KMS-11 (cell line): ENCODE results near the gene EFL1.

Experiments used
- H2AFZ ChIP-seq: fragments of 200-600 bp; sonication (generic); 2 replicates; pipeline ENCODE4 v1.6.1; 2016; ENCODE audit warnings: antibody characterized with exemption, mixed run types, low read depth
- H3K27ac ChIP-seq: fragments of 200-600 bp; sonication (generic); 2 replicates; pipeline ENCODE4 v1.6.1; 2016; ENCODE audit warnings: mild to moderate bottlenecking, mixed run types
- H3K27me3 ChIP-seq: fragments of 200-600 bp; sonication (generic); 2 replicates; pipeline ENCODE4 v1.6.1; 2017; ENCODE audit warnings: mild to moderate bottlenecking, low read depth, mixed run types, moderate library complexity; ENCODE audit not compliant: insufficient read depth
- H3K36me3 ChIP-seq: fragments of 200-600 bp; sonication (generic); 2 replicates; pipeline ENCODE4 v1.6.1; 2017; ENCODE audit warnings: mild to moderate bottlenecking, mixed run types; ENCODE audit not compliant: insufficient read depth
- H3K4me1 ChIP-seq: fragments of 200-600 bp; sonication (generic); 2 replicates; pipeline ENCODE4 v1.6.1; 2016; ENCODE audit warnings: mild to moderate bottlenecking, low read depth, mixed run types; ENCODE audit not compliant: poor library complexity, severe bottlenecking
- H3K4me2 ChIP-seq: fragments of 200-600 bp; sonication (generic); 2 replicates; pipeline ENCODE4 v1.7.0; 2016; ENCODE audit warnings: mild to moderate bottlenecking, mixed run types
- H3K4me3 ChIP-seq: fragments of 200-600 bp; sonication (generic); IDR thresholded peaks from 2 replicates; pipeline ENCODE4 v1.6.1; 2017; ENCODE audit warnings: low read depth, low read length, mixed read lengths; ENCODE audit not compliant: insufficient read depth
- H3K79me2 ChIP-seq: fragments of 200-600 bp; sonication (generic); 2 replicates; pipeline ENCODE4 v1.6.1; 2016; ENCODE audit warnings: low read depth, mixed run types; ENCODE audit not compliant: insufficient read depth
- H3K9ac ChIP-seq: fragments of 200-600 bp; sonication (generic); 2 replicates; pipeline ENCODE4 v1.6.1; 2016; ENCODE audit warnings: mild to moderate bottlenecking, mixed run types
- H4K20me1 ChIP-seq: fragments of 200-600 bp; sonication (generic); 2 replicates; pipeline ENCODE4 v1.6.1; 2016; ENCODE audit warnings: mild to moderate bottlenecking, mixed run types; ENCODE audit not compliant: insufficient read depth
- CTCF ChIP-seq: fragments of 200-600 bp; sonication (generic); conservative IDR thresholded peaks from 2 replicates; pipeline ENCODE4 v1.6.1; 2017; ENCODE audit warnings: low read depth, mild to moderate bottlenecking, antibody characterized with exemption, low read length, moderate library complexity, mixed read lengths

EFL1 gene

GRCh38 chr15:82093325-82093724 is 169.2 kb downstream of the EFL1 start:
- no peak overlapping the region for H3K27ac ChIP-seq
- no peaks in the 10 kb centered on the region for H3K79me2 ChIP-seq
- H3K4me3 ChIP-seq: no peak overlapping the region
- no peak overlapping the region for H3K9ac ChIP-seq
- H4K20me1 ChIP-seq: no peaks in the 10 kb centered on the region
- H3K4me2 ChIP-seq: no peak overlapping the region
- TF ChIP-seq CTCF: no peak
- H3K27me3 ChIP-seq: no peaks in the 10 kb centered on the region
- H3K4me1 ChIP-seq: no peaks in the 10 kb centered on the region
- H3K36me3 ChIP-seq: no peaks in the 10 kb centered on the region
- H2AFZ ChIP-seq: no peak overlapping the region

- no peak overlapping the region for H3K4me2 ChIP-seq
Observed at GRCh38 chr15:82091636-82092140, 170.8 kb downstream of the EFL1 start.

GRCh38 chr15:82086243-82086995 is 176.1 kb downstream of the EFL1 start:
- Histone ChIP-seq H3K4me3 (no peak overlapping the region), H4K20me1 (no peaks in the 10 kb centered on the region), H3K27ac (no peak overlapping the region), H3K4me2 (no peak overlapping the region), H3K9ac (no peak overlapping the region), H2AFZ (no peak overlapping the region), H3K79me2 (no peaks in the 10 kb centered on the region), H3K27me3 (no peaks in the 10 kb centered on the region), H3K36me3 (no peaks in the 10 kb centered on the region), H3K4me1 (no peaks in the 10 kb centered on the region)
- no peak for TF ChIP-seq CTCF

More at GRCh38 chr15:82091636-82092140, 170.8 kb downstream of the EFL1 start:
- H3K27me3 ChIP-seq: no peaks in the 10 kb centered on the region
- H4K20me1 ChIP-seq: no peaks in the 10 kb centered on the region
- H3K4me1 ChIP-seq: no peaks in the 10 kb centered on the region
- H3K36me3 ChIP-seq: no peaks in the 10 kb centered on the region
- no peak for TF ChIP-seq CTCF
- H2AFZ ChIP-seq: no peak overlapping the region
- no peak overlapping the region for H3K27ac ChIP-seq
- H3K4me3 ChIP-seq: no peak overlapping the region
- H3K79me2 ChIP-seq: no peaks in the 10 kb centered on the region
- no peak overlapping the region for H3K9ac ChIP-seq

- Histone ChIP-seq H2AFZ (no peak overlapping the region), H3K4me2 (no peak overlapping the region), H3K4me1 (no peaks in the 10 kb centered on the region), H3K9ac (no peak overlapping the region), H3K27ac (no peak overlapping the region), H3K4me3 (no peak overlapping the region), H3K27me3 (no peaks in the 10 kb centered on the region), H4K20me1 (no peaks in the 10 kb centered on the region), H3K79me2 (no peaks in the 10 kb centered on the region), H3K36me3 (no peaks in the 10 kb centered on the region)
- TF ChIP-seq CTCF: no peak
Observed at GRCh38 chr15:82081914-82082762, 180.4 kb downstream of the EFL1 start.
